Suprapubic skin (tissue), 4 donors: ENCODE measurements around the gene YWHAH.

ENCODE experiments used
- CTCF ChIP-seq, 2 donors: fragments of 200-600 bp in 1 of 2; fragments of 450-650 bp in 1 of 2; sonication (generic) in 1 of 2; IDR thresholded peaks; one replicate each; pipeline ENCODE4 v1.5.1; 2016 to 2019; ENCODE audit warnings: antibody characterized with exemption in 2 of 2, mild to moderate bottlenecking in 1 of 2, moderate library complexity in 1 of 2
- EP300 ChIP-seq: sonication (generic); formaldehyde crosslinking; IDR thresholded peaks from one replicate; pipeline ENCODE4 v1.6.1; 2017; ENCODE audit warnings: antibody characterized with exemption
- POLR2A ChIP-seq, 2 donors: fragments of 450-650 bp; IDR thresholded peaks; one replicate each; pipeline ENCODE4 v1.6.1; 2017; ENCODE audit warnings: antibody characterized with exemption in 2 of 2, mild to moderate bottlenecking in 2 of 2, moderate library complexity in 2 of 2
- POLR2AphosphoS5 ChIP-seq, 3 donors: sonication (generic); formaldehyde crosslinking; IDR thresholded peaks; one replicate each; pipeline ENCODE4 v1.6.1; 2017; ENCODE audit warnings: antibody characterized with exemption in 3 of 3

- TF ChIP-seq POLR2A (IDR thresholded peaks at IDR 0.05) (no peak), CTCF (IDR thresholded peaks at IDR 0.05) (no peak), POLR2AphosphoS5 (IDR thresholded peaks at IDR 0.05) (no peak), EP300 (no peak)
Measured at GRCh38 chr22:31995046-31995445, 50.7 kb downstream of the YWHAH start.
